HEK293 (cell line): Measurements from ENCODE around the gene NUDT3.

ENCODE experiments used
- ATF2 ChIP-seq: fragments of 450-650 bp; formaldehyde crosslinking; IDR thresholded peaks from 2 replicates; pipeline ENCODE4 v1.5.1; 2016; ENCODE audit warnings: missing biosample characterization, missing genetic modification characterization, low read depth
- CTCF ChIP-seq: fragments of 450-650 bp; formaldehyde crosslinking; IDR thresholded peaks from 2 replicates; pipeline ENCODE4 v1.5.1; 2016; ENCODE audit warnings: missing biosample characterization, missing genetic modification characterization
- GFI1B ChIP-seq: fragments of 450-650 bp; formaldehyde crosslinking; IDR thresholded peaks from 2 replicates; pipeline ENCODE4 v1.5.1; 2016; ENCODE audit warnings: missing biosample characterization, missing genetic modification characterization
- REPIN1 ChIP-seq: fragments of 450-650 bp; formaldehyde crosslinking; IDR thresholded peaks from 2 replicates; pipeline ENCODE4 v1.5.1; 2017; ENCODE audit warnings: missing biosample characterization, missing genetic modification characterization, low read depth
- YY1 ChIP-seq: fragments of 450-650 bp; formaldehyde crosslinking; IDR thresholded peaks from 2 replicates; pipeline ENCODE4 v1.5.1; 2018; ENCODE audit warnings: missing biosample characterization, missing genetic modification characterization
- ZBTB26 ChIP-seq: fragments of 450-650 bp; formaldehyde crosslinking; optimal IDR thresholded peaks from 2 replicates; pipeline ENCODE3; 2016; ENCODE audit warnings: missing biosample characterization, mild to moderate bottlenecking, missing genetic modification characterization
- ZFP41 ChIP-seq: fragments of 450-650 bp; formaldehyde crosslinking; IDR thresholded peaks from 2 replicates; pipeline ENCODE4 v1.5.1; 2016; ENCODE audit warnings: missing biosample characterization, missing genetic modification characterization, borderline replicate concordance
- ZFP69B ChIP-seq: fragments of 450-650 bp; formaldehyde crosslinking; IDR thresholded peaks from 2 replicates; pipeline ENCODE4 v1.5.1; 2016; ENCODE audit warnings: missing biosample characterization, missing genetic modification characterization
- ZNF37A ChIP-seq: fragments of 450-650 bp; IDR thresholded peaks from 2 replicates; pipeline ENCODE4 v1.5.1; 2018; ENCODE audit warnings: missing biosample characterization, missing genetic modification characterization
- ZNF423 ChIP-seq: fragments of 450-650 bp; formaldehyde crosslinking; IDR thresholded peaks from 2 replicates; pipeline ENCODE4 v1.5.1; 2016; ENCODE audit warnings: missing biosample characterization, missing genetic modification characterization
- ZNF639 ChIP-seq: fragments of 450-650 bp; formaldehyde crosslinking; IDR thresholded peaks from 2 replicates; pipeline ENCODE4 v1.5.1; 2016; ENCODE audit warnings: missing biosample characterization, missing genetic modification characterization
- ZNF707 ChIP-seq: fragments of 450-650 bp; formaldehyde crosslinking; IDR thresholded peaks from 2 replicates; pipeline ENCODE4 v1.5.1; 2016; ENCODE audit warnings: missing biosample characterization, missing genetic modification characterization

GRCh38 chr6:34350934-34351217, 41.6 kb downstream of the NUDT3 start:
- TF ChIP-seq CTCF (no peak), ZBTB26 (tag by site-specific recombination) (no peak), ZFP41 (tag by site-specific recombination) (no peak), ZNF423 (no peak), YY1 (tag by site-specific recombination) (no peak), REPIN1 (no peak), ZNF707 (no peak), ATF2 (tag by site-specific recombination) (no peak), ZNF639 (tag by site-specific recombination) (no peak), ZNF37A (tag by site-specific recombination) (no peak), GFI1B (tag by site-specific recombination) (no peak), ZFP69B (tag by site-specific recombination) (no peak)
